HL-60 (cell line): ENCODE data around the gene RNF112.

Source experiments
- CTCF ChIP-seq: IDR thresholded peaks from one replicate; pipeline ENCODE4 v1.5.1; 2011; ENCODE audit warnings: low read length, control low read depth, inconsistent platforms; ENCODE audit not compliant: insufficient read depth
- REST ChIP-seq: IDR thresholded peaks from 2 replicates; pipeline ENCODE4 v1.6.1; 2012; ENCODE audit warnings: low read depth; ENCODE audit not compliant: insufficient replicate concordance

- TF ChIP-seq CTCF, result no peak
- TF ChIP-seq REST, result no peak
Observed at GRCh38 chr17:19366637-19366972, 44.4 kb upstream of the RNF112 start.
